GM18526 (cell line): ENCODE results near the gene DVL2.

ENCODE experiments used
- POLR2A ChIP-seq: IDR thresholded peaks from 3 replicates; pipeline ENCODE4 v1.6.1; 2011; ENCODE audit not compliant: insufficient read length; ENCODE audit errors: extremely low read depth

The DVL2 gene

GRCh38 chr17:7234083-7234951 is at the start of gene DVL2:
TSS of gene DVL2 (minus strand) at chr17:7234517. CDS start at chr17:7234262, 255 bp downstream.
- peak; percentile 77 for TF ChIP-seq POLR2A

GRCh38 chr17:7283471-7284216 is 49.3 kb upstream of the DVL2 start:
- no peak for TF ChIP-seq POLR2A

- TF ChIP-seq POLR2A = no peak
Observed at GRCh38 chr17:7282752-7283321, 48.5 kb upstream of the DVL2 start.

- no peak for TF ChIP-seq POLR2A
Observed at GRCh38 chr17:7281953-7282751, 47.8 kb upstream of the DVL2 start.

- TF ChIP-seq POLR2A = no peak
Observed at GRCh38 chr17:7281074-7281952, 47.0 kb upstream of the DVL2 start, which contains the start of gene SLC2A4. TSS of gene SLC2A4 (plus strand) at chr17:7281718. CDS start at chr17:7281935, 217 bp downstream.

GRCh38 chr17:7280519-7281073 is 46.3 kb upstream of the DVL2 start:
- TF ChIP-seq POLR2A = no peak

GRCh38 chr17:7279448-7279847 is 45.1 kb upstream of the DVL2 start:
- no peak for TF ChIP-seq POLR2A

GRCh38 chr17:7266784-7267183 is 32.5 kb upstream of the DVL2 start:
- TF ChIP-seq POLR2A = no peak

GRCh38 chr17:7263801-7264078 is 29.4 kb upstream of the DVL2 start:
- TF ChIP-seq POLR2A = no peak

- TF ChIP-seq POLR2A = no peak
Observed at GRCh38 chr17:7262935-7263800, 28.9 kb upstream of the DVL2 start.

- TF ChIP-seq POLR2A = no peak
Observed at GRCh38 chr17:7262192-7262934, 28.0 kb upstream of the DVL2 start, which contains the start of gene CLDN7. TSS of gene CLDN7 (minus strand) at chr17:7262478. CDS start at chr17:7262043, 435 bp downstream.
